Measurements from ENCODE around the gene SMAP2. TPM values are rescaled to one million over a fixed set of nuclear protein-coding genes. Genes with fewer than 3 reads are reported as not detected.

SMAP2 gene
- total and polyA plus RNA-seq, 8 donors = 7.2 to 26.1 (median 12.3) TPM

DNA sequence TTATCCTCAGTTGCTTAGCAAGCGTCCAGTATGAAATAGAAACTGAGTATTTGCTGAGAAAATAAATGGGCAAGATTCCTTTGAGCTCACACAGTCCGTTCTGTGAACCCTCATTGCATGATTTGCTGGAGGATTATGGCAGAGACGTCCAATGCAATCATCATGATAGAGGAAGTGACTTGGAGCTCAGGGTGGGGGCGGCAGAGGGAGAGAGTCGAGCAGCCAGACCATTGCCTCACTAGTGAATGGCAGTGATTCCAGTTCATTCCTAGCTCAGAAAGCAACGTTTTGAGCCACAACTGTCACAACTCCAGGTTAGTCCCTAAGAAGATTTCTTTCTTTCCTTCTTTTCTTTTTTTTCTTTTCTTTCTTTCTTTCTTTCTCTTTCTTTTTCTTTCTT lies 28.9 kb upstream of the SMAP2 start:
- H3K4me3 ChIP-seq = no peak overlapping the region
- intact Hi-C loops (cut with DNase I) = loop anchor here in 2 of 3 donors (5.0 to 10.0 kb wide), 2 partner anchors 197 to 200 kb away; no protein-coding TSS in a partner anchor
- no peaks in the 10 kb centered on the region for H3K4me1 ChIP-seq
- no peak overlapping the region for H3K27ac ChIP-seq
- H3K36me3 ChIP-seq = no peaks in the 10 kb centered on the region
- TF ChIP-seq, protein P1, sequence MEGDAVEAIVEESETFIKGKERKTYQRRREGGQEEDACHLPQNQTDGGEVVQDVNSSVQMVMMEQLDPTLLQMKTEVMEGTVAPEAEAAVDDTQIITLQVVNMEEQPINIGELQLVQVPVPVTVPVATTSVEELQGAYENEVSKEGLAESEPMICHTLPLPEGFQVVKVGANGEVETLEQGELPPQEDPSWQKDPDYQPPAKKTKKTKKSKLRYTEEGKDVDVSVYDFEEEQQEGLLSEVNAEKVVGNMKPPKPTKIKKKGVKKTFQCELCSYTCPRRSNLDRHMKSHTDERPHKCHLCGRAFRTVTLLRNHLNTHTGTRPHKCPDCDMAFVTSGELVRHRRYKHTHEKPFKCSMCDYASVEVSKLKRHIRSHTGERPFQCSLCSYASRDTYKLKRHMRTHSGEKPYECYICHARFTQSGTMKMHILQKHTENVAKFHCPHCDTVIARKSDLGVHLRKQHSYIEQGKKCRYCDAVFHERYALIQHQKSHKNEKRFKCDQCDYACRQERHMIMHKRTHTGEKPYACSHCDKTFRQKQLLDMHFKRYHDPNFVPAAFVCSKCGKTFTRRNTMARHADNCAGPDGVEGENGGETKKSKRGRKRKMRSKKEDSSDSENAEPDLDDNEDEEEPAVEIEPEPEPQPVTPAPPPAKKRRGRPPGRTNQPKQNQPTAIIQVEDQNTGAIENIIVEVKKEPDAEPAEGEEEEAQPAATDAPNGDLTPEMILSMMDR (IDR thresholded peaks at IDR 0.05) = no peak
- 34 to 35% methylated on average over 6 of the region's 6 CpGs for WGBS, 2 donors
- no peaks in the 10 kb centered on the region for H3K9me3 ChIP-seq
- no peaks in the 10 kb centered on the region for H3K27me3 ChIP-seq
- peak in 3 of 4 donors; percentile 56 to 82 (median 78) for ATAC-seq
- no peak for FAIRE-seq
- DNase-seq = peak in 1 of 6 donors; percentile 23

DNA sequence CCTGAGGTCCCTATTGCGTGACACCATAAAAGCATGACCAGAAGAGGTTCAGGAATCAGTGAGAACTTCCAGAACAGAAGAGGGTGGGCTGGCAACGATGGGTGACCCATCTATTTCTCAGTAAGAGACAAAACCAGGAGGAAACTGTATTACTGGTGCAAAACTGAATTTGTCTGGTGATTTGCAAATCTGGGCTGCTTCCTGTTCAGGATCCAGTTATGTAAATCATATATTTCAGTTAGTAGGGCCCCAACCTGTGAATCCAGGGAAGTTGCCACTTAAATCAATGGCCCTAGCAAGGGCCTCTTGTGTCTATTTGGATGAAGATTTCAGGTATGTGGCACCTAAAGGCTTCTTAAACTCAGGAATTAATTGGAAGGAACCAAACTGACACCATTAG lies 23.1 kb upstream of the SMAP2 start:
- 81 to 86% methylated on average over 2 of the region's 2 CpGs for WGBS, 2 donors
- no peak for DNase-seq
- no peak for FAIRE-seq
- no peaks in the 10 kb centered on the region for H3K4me1 ChIP-seq
- no peaks in the 10 kb centered on the region for H3K27me3 ChIP-seq
- no peaks in the 10 kb centered on the region for H3K9me3 ChIP-seq
- no peak overlapping the region for H3K4me3 ChIP-seq
- H3K36me3 ChIP-seq = no peaks in the 10 kb centered on the region
- no peak overlapping the region for H3K27ac ChIP-seq
- ATAC-seq = no peak
- intact Hi-C loops (cut with DNase I) = no loop called here
- TF ChIP-seq, protein P1 (IDR thresholded peaks at IDR 0.05) = no peak

DNA sequence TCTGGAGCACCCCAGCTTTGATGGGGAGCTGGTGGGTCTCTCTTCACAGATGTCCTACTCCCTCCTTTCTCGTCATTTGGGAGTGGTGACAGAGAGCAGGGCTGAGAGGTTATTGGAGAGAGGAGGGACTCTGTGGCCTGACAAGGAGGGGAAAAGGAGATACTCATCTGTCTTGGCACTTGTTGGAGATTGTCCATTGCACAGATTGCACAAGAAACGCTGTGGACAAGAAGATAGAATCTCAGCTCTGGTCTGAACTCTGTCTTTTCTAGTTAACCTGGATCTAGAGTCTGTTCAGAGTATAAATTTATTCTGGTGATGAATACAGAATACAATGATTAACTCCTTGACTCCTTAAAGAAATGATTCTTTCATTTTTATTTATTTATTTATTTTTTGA lies 22.4 kb upstream of the SMAP2 start:
- WGBS, 2 donors = 77 to 91% methylated on average over 2 of the region's 2 CpGs
- no peak for ATAC-seq
- Histone ChIP-seq H3K36me3 (no peaks in the 10 kb centered on the region), H3K27ac (no peak overlapping the region), H3K4me1 (no peaks in the 10 kb centered on the region), H3K27me3 (no peaks in the 10 kb centered on the region), H3K9me3 (no peaks in the 10 kb centered on the region), H3K4me3 (no peak overlapping the region)
- no peak for FAIRE-seq
- TF ChIP-seq, protein P1 (IDR thresholded peaks at IDR 0.05) = no peak
- no peak for DNase-seq
- intact Hi-C loops (cut with DNase I) = no loop called here

DNA sequence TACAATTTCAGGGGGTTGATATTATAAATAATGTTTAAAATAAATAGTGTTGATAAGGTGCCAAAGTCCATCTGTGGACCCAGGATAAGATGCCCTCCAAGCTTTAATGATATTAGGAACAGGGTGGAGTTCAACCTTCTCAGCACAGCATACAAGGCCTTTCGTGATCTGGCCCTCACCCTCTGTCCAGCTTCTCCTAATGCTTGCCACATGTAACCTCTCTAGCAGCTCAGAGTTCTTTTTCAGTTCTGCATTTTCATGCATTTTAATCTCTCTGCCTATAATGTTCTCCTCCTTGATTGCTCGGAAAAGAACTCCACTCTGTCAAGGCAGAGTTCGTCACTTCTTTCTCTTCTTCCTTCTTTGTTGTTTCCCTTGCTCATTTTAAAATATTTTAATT lies 21.4 kb upstream of the SMAP2 start:
- TF ChIP-seq, protein P1 (IDR thresholded peaks at IDR 0.05) = no peak
- WGBS, 2 donors = 90 to 93% methylated on average over 3 of the region's 3 CpGs
- Histone ChIP-seq H3K27ac (no peak overlapping the region), H3K9me3 (no peaks in the 10 kb centered on the region), H3K4me3 (no peak overlapping the region), H3K27me3 (no peaks in the 10 kb centered on the region), H3K36me3 (no peaks in the 10 kb centered on the region), H3K4me1 (no peaks in the 10 kb centered on the region)
- ATAC-seq (peak in 2 of 4 donors; percentile 61 to 66), DNase-seq (no peak), FAIRE-seq (no peak)
- intact Hi-C loops (cut with DNase I) = no loop called here

DNA sequence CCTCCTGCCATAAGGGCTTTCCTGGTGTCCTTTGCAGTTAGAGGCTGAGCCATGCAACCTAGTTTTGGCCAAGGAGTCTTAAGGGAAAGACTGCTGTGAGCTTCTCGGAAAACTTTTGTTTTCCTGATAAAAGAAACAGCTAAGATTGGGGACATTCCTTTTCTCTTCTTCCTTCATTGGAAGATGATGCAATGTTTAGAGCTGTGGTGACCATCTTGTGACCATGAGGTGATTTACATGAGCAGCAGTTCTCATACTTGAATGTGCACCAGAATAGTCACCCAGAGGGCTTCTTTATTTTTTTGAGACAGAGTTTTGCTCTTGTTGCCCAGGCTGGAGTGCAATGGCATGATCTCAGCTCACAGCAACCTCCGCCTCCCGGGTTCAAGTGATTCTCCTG lies 20.4 kb upstream of the SMAP2 start:
- DNase-seq = no peak
- TF ChIP-seq, protein P1 (IDR thresholded peaks at IDR 0.05) = no peak
- H3K27me3 ChIP-seq = no peaks in the 10 kb centered on the region
- no peak for FAIRE-seq
- 84 to 95% methylated on average over 3 of the region's 3 CpGs for WGBS, 2 donors
- no peaks in the 10 kb centered on the region for H3K4me1 ChIP-seq
- H3K9me3 ChIP-seq = no peaks in the 10 kb centered on the region
- no peaks in the 10 kb centered on the region for H3K36me3 ChIP-seq
- ATAC-seq = peak in 1 of 4 donors; percentile 46
- no peak overlapping the region for H3K4me3 ChIP-seq
- intact Hi-C loops (cut with DNase I) = no loop called here
- no peak overlapping the region for H3K27ac ChIP-seq
